ENCODE results near the gene TUT1. TPM values are rescaled to one million over a fixed set of nuclear protein-coding genes. Genes with fewer than 3 reads are reported as not detected.
"Not testable (repeated sequence)": the region's sequence is repeated elsewhere in the genome, so short reads cannot be mapped to it uniquely, and the experiment has no call there.

TUT1 gene, protein sequence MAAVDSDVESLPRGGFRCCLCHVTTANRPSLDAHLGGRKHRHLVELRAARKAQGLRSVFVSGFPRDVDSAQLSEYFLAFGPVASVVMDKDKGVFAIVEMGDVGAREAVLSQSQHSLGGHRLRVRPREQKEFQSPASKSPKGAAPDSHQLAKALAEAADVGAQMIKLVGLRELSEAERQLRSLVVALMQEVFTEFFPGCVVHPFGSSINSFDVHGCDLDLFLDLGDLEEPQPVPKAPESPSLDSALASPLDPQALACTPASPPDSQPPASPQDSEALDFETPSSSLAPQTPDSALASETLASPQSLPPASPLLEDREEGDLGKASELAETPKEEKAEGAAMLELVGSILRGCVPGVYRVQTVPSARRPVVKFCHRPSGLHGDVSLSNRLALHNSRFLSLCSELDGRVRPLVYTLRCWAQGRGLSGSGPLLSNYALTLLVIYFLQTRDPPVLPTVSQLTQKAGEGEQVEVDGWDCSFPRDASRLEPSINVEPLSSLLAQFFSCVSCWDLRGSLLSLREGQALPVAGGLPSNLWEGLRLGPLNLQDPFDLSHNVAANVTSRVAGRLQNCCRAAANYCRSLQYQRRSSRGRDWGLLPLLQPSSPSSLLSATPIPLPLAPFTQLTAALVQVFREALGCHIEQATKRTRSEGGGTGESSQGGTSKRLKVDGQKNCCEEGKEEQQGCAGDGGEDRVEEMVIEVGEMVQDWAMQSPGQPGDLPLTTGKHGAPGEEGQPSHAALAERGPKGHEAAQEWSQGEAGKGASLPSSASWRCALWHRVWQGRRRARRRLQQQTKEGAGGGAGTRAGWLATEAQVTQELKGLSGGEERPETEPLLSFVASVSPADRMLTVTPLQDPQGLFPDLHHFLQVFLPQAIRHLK
- 4.1 TPM for total RNA-seq

DNA sequence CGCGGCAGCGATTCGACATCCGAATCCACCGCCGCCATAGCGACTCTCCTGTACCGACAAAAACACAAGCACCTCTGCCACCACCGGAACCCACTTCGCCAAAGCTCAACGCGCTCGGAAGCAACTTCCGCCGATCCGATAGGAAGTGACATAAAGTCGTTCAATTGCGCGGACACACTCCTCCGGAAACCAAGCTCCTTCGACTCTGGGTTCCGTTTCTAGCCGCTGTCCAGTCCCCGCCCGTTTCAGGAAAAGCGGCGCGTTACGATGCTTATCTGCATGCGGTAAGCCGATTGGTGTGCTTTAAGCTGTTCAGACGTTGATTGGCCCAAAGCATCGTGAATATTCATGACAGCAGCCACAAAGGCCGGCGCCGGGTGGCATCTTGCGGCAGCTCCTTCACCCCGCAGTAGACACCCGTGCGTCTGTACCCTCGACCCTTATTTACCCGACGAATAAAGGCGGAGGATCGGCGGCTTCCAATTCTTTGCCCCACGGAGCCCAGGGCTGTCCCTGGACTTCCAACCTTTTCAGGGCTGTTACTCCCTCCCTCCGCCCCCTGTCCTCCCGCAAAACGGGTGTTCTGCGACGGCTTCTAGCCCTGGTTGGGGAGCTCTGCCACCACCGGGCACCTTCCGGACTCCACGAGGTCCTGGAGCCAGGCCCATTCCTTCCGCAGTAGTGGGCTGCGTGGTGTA is at the start of gene TUT1:
TUT1 (minus strand) TSS at position 76 of the 698 bp plus-strand sequence; CDS start at position 38, 38 bp downstream.
- peak; percentile 99 for DNase-seq

DNA sequence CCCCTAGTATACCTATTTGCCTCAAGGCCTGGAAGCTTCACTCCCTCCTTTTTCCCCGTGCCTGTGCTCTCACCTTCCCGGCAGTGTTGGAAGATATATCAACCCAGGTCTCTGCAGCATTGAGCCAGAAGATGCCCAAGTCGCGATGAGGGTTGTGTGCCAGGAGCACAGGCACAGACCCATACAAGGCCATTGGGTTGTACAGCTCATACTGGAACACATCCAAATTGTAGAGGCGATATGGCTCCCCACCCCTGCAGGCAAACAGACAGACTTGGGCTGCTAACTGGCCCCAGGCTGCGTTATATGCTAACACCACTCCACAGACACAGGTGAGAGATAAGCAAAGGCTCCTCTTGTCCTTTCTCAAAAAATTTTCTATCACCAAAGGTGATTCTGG is 41.2 kb upstream of the TUT1 start:
- DNase-seq, result no peak

- no peak for DNase-seq
Measured at GRCh38 chr11:62627713-62628112, 36.4 kb upstream of the TUT1 start.

DNA sequence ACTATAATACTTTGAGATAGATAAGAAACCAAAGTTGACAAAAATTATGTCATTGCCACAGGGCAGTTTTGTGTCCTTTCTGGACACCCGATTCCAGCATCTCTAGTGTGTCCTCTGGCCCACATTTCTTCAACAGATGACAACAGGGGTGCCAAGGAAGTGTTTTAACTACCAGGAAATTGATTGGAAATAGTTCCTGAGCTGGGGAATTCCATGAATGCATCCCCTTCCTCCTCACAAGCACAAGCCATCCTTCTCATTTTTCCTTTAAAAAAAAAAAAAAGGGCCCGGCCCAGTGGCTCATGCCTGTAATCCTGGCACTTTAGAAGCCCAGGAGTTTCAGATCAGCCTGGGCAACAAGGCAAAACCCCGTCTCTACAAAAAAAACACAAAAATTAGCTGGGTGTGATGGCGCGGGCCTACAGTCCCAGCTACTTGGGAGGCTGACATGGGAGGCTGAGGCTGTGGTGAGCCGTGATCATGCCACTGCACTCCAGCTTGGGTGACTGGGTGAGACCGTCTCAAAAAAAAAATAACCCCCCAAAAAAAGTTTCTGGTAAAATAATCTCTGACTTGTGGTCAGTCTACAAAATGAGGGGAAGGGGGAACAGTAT is 31.3 kb upstream of the TUT1 start:
- no peak for DNase-seq

GRCh38 chr11:62621567-62622470 is 30.5 kb upstream of the TUT1 start, which contains the start of gene B3GAT3:
B3GAT3 (minus strand) TSS chr11:62621986; CDS start chr11:62621947, 39 bp downstream.
- DNase-seq, result peak; percentile 92

GRCh38 chr11:62621027-62621566 is 29.8 kb upstream of the TUT1 start:
- no peak for DNase-seq

- DNase-seq, result not testable (repeated sequence)
Measured at GRCh38 chr11:62616957-62617356, 25.6 kb upstream of the TUT1 start.

DNA sequence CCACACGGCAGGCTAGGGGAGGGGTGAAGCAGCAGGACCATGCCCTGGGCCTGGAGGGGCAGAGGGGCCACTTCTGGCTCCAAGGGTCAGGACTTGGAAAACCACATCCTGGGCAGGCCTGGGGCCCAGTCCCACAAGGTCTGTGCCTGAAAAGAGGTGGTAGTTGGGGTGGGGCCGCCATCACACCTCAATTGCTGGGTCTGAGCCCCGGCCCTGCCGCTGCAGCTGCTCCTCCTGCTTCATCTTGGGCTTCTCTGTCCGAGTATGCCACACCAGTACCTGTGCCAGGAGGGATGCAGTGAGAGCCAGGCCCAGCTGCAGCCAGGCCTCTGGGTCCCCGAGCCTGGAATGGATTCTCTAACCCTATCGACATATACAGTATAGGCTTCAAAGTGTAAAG is 24.2 kb upstream of the TUT1 start:
- DNase-seq, result no peak

DNA sequence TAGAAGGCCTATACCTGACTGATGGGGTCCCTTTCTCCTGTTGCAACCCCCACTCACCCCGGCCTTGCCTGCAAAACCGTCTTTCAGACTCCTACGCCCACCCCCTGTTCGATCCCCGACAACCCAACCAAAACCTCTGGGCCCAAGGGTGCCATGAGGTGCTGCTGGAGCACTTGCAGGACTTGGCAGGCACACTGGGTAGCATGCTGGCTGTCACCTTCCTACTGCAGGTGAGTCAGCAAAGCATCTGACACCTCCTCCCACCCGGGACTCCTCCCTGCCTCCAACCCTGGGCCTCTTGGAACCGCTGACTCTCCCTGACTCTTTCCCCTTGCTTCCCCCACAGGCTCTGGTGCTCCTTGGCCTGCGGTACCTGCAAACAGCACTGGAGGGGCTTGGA is 23.0 kb upstream of the TUT1 start:
- no peak for DNase-seq

DNA sequence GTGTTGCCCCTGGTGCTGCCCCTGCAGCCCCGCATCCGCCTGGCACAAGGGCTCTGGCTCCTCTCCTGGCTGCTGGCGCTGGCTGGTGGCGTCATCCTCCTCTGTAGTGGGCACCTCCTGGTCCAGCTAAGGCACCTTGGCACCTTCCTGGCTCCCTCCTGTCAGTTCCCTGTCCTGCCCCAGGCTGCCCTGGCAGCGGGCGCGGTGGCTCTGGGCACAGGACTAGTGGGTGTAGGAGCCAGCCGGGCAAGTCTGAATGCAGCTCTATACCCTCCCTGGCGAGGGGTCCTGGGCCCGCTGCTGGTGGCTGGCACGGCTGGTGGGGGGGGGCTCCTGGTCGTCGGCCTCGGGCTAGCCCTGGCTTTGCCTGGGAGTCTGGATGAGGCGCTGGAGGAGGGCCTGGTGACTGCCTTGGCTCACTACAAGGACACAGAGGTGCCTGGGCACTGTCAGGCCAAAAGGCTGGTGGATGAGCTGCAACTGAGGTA is 22.0 kb upstream of the TUT1 start:
- no peak for DNase-seq

DNA sequence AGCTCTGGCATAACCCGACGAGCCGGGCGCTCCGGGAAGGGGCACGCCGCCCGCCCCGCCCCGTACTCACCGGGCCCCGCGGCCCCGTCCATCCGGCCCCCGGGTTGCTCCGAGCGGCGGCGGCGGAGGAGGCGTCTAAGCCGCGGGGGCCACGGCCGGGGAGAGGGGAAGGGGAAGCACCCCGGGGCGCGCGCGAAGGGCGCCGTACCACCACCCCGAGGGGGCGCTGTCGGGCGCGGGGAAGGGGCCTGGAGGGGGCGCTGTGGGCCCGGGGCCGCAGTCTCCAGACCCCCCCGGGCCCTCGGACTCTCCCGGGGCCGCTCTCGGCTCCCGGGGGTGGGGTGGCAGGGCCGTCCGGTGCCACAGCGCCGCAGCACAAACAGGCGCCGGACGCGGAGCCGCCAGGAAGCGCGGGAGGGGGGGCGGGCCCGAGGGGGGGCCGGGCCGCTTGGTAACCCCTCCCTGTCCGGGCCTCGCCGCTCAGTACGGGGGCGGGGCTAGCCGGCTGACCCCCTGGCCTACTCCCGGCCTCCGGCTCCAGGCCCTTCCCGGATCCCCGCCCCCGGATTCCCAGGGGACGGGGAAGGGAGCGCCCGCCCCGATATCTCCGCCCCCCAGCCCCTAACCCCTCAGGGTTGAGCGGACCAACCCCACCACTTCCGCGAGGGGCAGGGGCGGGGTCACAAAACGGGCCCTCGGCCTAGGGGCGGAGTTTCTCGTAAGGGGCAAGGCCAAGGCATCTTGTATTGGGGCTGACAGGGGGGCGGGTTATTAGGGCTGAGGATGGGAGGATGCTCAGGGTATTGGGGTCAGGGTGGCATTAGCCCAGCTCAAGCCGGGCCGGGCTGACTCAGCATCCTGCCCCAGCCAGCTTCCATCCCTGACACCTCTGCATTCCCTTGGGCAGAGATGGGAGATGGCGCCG is 21.3 kb upstream of the TUT1 start, which contains the start of the genes EML3 and ROM1:
EML3 (minus strand) TSS at position 410 of the 925 bp plus-strand sequence; CDS start at position 92, 318 bp downstream.
ROM1 (plus strand) TSS at position 892 of the 925 bp plus-strand sequence; CDS start at position 917, 25 bp downstream.
- DNase-seq, result peak; percentile 81

DNA sequence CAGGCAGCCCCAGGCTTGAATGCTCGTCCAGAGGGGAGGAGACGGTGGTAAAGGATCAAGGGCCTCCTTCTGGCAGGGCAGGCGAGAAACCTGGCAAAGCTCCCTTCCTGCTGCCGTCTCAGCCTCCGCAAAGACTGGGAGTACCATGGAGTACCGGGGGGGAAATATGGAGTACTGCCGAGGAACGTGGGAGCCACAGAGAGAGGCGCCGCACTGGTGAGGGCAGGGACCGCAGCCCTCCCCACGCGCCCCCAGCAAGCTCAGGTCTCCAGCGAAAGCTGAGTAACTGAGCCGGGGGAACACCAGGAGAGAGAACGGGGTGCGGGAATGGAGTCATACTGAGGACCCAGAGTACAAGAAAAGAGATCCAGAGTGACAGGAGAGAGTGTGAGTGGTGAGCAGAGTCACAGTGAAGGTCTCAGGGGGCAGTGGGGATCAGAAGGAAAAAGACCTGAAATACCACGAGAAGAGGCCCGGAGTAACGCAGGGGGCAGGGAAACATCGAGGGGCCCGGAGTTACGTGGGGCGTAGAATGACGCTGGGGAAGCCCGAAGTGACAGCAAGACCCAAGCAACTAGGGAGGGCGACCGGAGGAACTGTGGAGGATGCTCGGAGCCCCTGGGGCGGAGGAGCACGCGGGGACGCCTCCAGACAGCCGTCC is 20.5 kb upstream of the TUT1 start:
- peak; percentile 26 for DNase-seq

DNA sequence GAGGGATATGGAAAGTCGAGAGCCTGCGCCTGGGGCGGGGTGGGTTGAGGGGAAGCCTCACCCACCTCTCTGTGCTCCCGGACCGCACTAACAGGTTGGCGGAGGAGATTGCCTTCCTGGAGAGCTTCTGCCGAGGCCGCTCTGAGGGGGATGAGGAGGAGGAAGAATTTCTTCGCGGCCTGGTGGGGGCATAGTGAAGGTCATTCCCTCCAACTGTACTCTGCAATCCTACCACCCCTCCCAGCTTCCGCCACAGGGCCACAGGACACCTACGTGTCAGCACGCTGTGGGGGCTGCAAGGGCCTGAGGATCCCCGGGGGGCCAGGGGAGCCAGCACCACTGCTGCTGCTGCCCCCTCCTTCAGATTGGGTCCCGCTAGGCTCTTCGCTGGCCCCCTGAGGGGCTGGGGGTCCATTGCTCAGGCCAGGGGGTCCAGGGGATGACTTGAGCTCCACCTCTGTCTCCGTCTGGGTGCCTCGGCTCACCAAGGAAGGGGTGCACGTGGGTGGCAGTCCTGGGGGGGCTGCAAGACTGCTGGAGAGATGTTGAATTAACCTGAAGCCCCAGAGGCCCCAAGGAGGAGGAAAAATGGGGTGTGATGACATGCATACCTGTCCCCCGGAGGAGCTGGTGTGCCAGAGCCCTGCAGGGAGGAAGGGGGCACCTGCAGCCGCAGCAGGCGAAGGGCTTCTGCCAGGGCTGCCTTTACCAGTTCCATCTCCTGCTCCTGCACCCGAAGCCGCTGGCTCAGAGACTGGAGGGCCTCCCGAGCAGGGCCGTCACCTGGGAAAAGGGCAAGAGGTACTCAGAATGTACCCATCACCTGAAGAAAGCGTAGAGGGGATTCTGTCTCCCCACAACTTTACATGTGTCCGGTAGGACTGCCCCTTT is 19.7 kb upstream of the TUT1 start:
- DNase-seq, result no peak

DNA sequence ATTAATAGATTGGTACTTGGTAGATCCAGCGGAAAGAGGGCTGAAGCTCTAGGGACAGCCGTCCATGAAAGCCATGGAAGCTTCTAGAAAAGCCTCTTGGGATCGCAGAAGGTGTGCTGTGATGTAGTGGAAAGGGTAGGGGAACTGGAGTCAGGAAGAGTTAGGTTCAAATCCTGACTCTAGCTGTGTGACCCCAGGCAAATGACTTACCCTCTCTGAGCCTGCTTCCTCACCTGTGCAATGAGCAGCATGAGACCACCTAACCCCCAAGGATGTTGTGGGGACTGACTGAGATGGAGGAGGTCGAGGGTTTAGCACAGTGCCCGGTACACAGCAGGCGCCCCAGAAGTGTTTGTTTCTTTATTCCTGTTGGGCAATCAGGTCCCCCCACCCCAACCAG is 19.1 kb upstream of the TUT1 start:
- no peak for DNase-seq

DNA sequence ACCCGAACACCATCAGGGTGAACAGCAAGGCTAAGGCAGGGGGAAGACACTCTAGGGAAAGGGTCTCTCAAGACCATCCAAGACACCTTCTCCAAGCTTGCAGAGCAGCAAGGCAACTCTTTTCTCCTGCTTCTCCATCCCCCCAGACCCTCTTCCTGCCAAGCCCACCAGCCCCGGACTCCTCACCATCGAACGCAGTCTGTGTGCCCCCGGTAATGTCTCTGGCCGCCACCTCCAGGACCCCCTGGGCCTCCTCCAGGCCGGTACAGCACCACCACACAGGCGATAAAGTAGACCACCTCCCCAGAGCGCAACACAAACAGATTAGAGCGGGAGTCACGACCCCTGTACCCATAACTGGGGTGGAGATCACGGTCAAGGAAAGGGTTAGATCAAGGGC is 17.5 kb upstream of the TUT1 start:
- DNase-seq, result no peak

DNA sequence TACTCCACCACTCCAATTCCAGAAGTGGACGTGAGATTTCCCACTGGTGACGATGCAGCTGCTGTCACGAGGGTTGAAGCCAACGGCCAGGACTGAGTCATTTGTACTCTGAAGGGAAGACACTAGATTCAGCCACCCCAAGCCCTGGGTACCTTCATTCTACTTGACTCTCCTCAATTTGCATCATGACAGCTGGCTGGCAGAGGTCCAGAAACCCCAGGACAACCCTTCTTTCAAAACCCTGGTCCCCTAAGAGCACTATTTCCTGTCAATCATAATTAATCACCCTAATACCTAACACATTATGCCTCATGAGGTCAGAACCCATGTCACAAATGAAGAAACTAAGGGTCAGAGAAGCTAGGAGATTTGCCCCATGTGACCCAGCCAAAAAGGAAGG is 16.4 kb upstream of the TUT1 start:
- DNase-seq, result no peak

DNA sequence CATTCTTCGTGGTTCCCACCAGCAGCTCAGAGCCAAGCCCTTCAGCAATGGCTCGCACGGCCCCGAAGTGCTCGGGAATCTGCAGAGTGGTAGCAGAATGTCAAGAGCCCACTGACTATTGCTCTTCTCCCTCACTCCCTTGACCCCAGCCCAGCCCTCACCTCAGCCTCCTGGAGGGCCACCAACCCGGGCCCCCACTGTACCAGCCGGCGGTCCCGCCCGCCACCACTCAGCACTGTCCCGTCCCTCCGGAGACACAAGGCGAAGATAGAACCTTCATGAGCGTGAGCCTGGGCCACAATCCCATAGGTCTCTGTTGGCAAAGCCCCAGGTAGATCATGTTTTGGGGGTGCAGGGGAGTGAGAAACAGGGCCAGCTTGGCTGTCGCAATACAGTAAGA is 14.6 kb upstream of the TUT1 start:
- DNase-seq, result no peak

GRCh38 chr11:62605467-62605866 is 14.1 kb upstream of the TUT1 start:
- DNase-seq, result no peak

Data from skin of body (tissue), 2 donors.